ENCODE results near the gene MGST2. TPM values are rescaled to one million over a fixed set of nuclear protein-coding genes. Genes with fewer than 3 reads are reported as not detected.

The MGST2 gene
- total RNA-seq, 1 donor from 2014 or later = 34.2 TPM

- intact Hi-C loops (cut with micrococcal nuclease) = loop anchor here (2.0 kb wide), 2 partner anchors 313 to 517 kb away; no protein-coding TSS in a partner anchor
Observed at GRCh38 chr4:139735381-139736273, 70.0 kb downstream of the MGST2 start.

- intact Hi-C loops (cut with micrococcal nuclease) = no loop called here
Observed at GRCh38 chr4:139736274-139736660, 70.6 kb downstream of the MGST2 start.

- intact Hi-C loops (cut with micrococcal nuclease) = no loop called here
Observed at GRCh38 chr4:139736661-139737060, 71.0 kb downstream of the MGST2 start.

- intact Hi-C loops (cut with micrococcal nuclease) = no loop called here
Observed at GRCh38 chr4:139738846-139739613, 73.4 kb downstream of the MGST2 start.

- intact Hi-C loops (cut with micrococcal nuclease) = no loop called here
Observed at GRCh38 chr4:139740121-139740520, 74.5 kb downstream of the MGST2 start.

GRCh38 chr4:139740531-139741041, 75.0 kb downstream of the MGST2 start:
- intact Hi-C loops (cut with micrococcal nuclease) = no loop called here

- intact Hi-C loops (cut with micrococcal nuclease) = no loop called here
Observed at GRCh38 chr4:139743027-139743426, 77.4 kb downstream of the MGST2 start.

- intact Hi-C loops (cut with micrococcal nuclease) = no loop called here
Observed at GRCh38 chr4:139744232-139744631, 78.6 kb downstream of the MGST2 start.

- intact Hi-C loops (cut with micrococcal nuclease) = no loop called here
Observed at GRCh38 chr4:139745111-139745639, 79.6 kb downstream of the MGST2 start.

- intact Hi-C loops (cut with micrococcal nuclease) = no loop called here
Observed at GRCh38 chr4:139746431-139747171, 81.0 kb downstream of the MGST2 start.

GRCh38 chr4:139749338-139749737, 83.7 kb downstream of the MGST2 start:
- intact Hi-C loops (cut with micrococcal nuclease) = no loop called here

GRCh38 chr4:139749835-139750498, 84.3 kb downstream of the MGST2 start:
- intact Hi-C loops (cut with micrococcal nuclease) = no loop called here

- intact Hi-C loops (cut with micrococcal nuclease) = no loop called here
Observed at GRCh38 chr4:139753686-139754085, 88.1 kb downstream of the MGST2 start.

Other genes with a start within 250 kb of the MGST2 start
- 5.5 and 6.0 TPM in 2 replicates for gene RAB33B, start 211.7 kb upstream of the MGST2 start, total RNA-seq
- gene SETD7, start 109.6 kb upstream of the MGST2 start, total RNA-seq = 11.5 TPM in 2 replicates

Measured in T-helper 2 cell treated with Interferon-gamma antibody and Interleukin-4, amounts not matched to agents 100 ng/mL and 5 ng/mL, for 36 hours (primary cell).